Prostate gland (tissue), 2 donors: Measurements from ENCODE around the gene PDXDC1.

Experiments
- POLR2A ChIP-seq: fragments of 450-650 bp; IDR thresholded peaks from one replicate; pipeline ENCODE4 v1.6.1; 2016; ENCODE audit warnings: antibody characterized with exemption, mild to moderate bottlenecking
- TF ChIP-seq, protein P1 (sequence below), 4 experiments: fragments of 200-600 bp in 2 of 4; fragments of 450-650 bp in 2 of 4; sonication (generic) in 2 of 4; IDR thresholded peaks; 1 replicate in 3 of 4; 2 replicates in 1 of 4; pipeline ENCODE4 v1.5.1; 2016 to 2019; ENCODE audit warnings: antibody characterized with exemption in 4 of 4, mild to moderate bottlenecking in 2 of 4, moderate library complexity in 2 of 4

DNA sequence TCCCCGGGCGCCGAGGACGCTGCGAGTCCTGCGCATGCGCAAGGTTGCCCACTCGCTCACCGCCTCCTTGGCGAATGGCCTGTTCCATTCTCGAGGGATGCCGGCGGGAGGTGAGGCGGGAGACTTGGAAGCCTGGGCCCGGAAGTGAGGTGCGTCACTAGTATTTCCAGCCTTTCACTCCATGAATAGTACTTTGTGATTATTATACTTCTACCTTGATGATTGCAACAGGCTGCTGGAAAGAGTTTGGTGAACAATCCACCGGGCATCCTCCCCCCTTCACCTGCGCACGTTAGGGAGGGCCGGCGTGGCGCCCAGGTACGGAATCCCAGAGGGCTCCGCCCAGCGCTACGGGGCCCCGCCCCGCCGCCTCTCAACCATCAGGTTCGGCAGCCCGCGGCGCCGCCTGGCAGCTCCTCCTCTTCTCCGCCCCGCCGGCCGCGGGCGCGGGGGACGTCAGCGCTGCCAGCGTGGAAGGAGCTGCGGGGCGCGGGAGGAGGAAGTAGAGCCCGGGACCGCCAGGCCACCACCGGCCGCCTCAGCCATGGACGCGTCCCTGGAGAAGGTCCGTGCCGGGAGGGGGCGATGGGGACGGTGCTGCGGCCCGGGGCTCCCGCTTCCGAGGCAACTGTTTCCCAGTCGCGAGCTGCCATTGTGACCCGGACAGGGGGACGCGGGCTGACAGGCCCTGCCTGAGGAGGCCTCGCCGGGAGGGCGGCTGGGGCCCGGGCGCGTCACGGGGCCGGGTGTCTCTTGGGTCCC is at the start of gene PDXDC1:
- TF ChIP-seq, protein P1, sequence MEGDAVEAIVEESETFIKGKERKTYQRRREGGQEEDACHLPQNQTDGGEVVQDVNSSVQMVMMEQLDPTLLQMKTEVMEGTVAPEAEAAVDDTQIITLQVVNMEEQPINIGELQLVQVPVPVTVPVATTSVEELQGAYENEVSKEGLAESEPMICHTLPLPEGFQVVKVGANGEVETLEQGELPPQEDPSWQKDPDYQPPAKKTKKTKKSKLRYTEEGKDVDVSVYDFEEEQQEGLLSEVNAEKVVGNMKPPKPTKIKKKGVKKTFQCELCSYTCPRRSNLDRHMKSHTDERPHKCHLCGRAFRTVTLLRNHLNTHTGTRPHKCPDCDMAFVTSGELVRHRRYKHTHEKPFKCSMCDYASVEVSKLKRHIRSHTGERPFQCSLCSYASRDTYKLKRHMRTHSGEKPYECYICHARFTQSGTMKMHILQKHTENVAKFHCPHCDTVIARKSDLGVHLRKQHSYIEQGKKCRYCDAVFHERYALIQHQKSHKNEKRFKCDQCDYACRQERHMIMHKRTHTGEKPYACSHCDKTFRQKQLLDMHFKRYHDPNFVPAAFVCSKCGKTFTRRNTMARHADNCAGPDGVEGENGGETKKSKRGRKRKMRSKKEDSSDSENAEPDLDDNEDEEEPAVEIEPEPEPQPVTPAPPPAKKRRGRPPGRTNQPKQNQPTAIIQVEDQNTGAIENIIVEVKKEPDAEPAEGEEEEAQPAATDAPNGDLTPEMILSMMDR (IDR thresholded peaks at IDR 0.05), result peak in 1 of 4 experiments; percentile 37
- TF ChIP-seq POLR2A, result peak; percentile 99
